GM21825 (cell line): ENCODE measurements around the gene GABPB1.
A peak's percentile ranks its signal among the peaks of the same experiment; 100 is the strongest.
"Not testable (repeated sequence)": the region's sequence is repeated elsewhere in the genome, so short reads cannot be mapped to it uniquely, and the experiment has no call there.

Experiments
- ATAC-seq: cut with Tn5 transposase; IDR thresholded peaks from one replicate; pipeline ENCODE4 v1.9.1; 2021; ENCODE audit warnings: mild to moderate bottlenecking, moderate library complexity; ENCODE audit not compliant: unreplicated experiment

The GABPB1 gene

GRCh38 chr15:50354838-50355618, at the start of gene GABPB1:
TSS of gene GABPB1 (minus strand) at chr15:50355198. CDS start at chr15:50309798, 45,400 bp downstream.
- peak; percentile 40 for ATAC-seq

- ATAC-seq = not testable (repeated sequence)
These were observed 36.6 kb upstream of the GABPB1 start for GRCh38 chr15:50391561-50391960.

- ATAC-seq = peak; percentile 85
These were observed 35.7 kb upstream of the GABPB1 start for GRCh38 chr15:50390554-50391264.

GRCh38 chr15:50382408-50382807, 27.4 kb upstream of the GABPB1 start:
- not testable (repeated sequence) for ATAC-seq

GRCh38 chr15:50381438-50381837, 26.4 kb upstream of the GABPB1 start:
- no peak for ATAC-seq

GRCh38 chr15:50380089-50380488, 25.1 kb upstream of the GABPB1 start:
- no peak for ATAC-seq

- ATAC-seq = not testable (repeated sequence)
These were observed 24.4 kb upstream of the GABPB1 start for GRCh38 chr15:50379413-50379812.

GRCh38 chr15:50378776-50379175, 23.8 kb upstream of the GABPB1 start:
- no peak for ATAC-seq

- ATAC-seq = peak; percentile 96
These were observed 23.1 kb upstream of the GABPB1 start for GRCh38 chr15:50377867-50378751.

- not testable (repeated sequence) for ATAC-seq
These were observed 14.6 kb upstream of the GABPB1 start for GRCh38 chr15:50369564-50369963.

- no peak for ATAC-seq
These were observed 11.0 kb upstream of the GABPB1 start for GRCh38 chr15:50365971-50366370.

GRCh38 chr15:50365570-50365969, 10.6 kb upstream of the GABPB1 start:
- ATAC-seq = no peak

GRCh38 chr15:50363612-50364011, 8.6 kb upstream of the GABPB1 start:
- ATAC-seq = no peak

- ATAC-seq = no peak
These were observed 6.8 kb upstream of the GABPB1 start for GRCh38 chr15:50361756-50362155.

- ATAC-seq = no peak
These were observed 3.8 kb upstream of the GABPB1 start for GRCh38 chr15:50358845-50359244.

GRCh38 chr15:50355980-50356379, 982 bp upstream of the GABPB1 start:
- ATAC-seq = no peak

GRCh38 chr15:50355619-50355905, 564 bp upstream of the GABPB1 start:
- ATAC-seq = no peak

GRCh38 chr15:50353975-50354837, 792 bp downstream of the GABPB1 start:
- peak; percentile 33 for ATAC-seq

GRCh38 chr15:50353251-50353974, 1.6 kb downstream of the GABPB1 start:
- no peak for ATAC-seq

GRCh38 chr15:50350621-50351020, 4.4 kb downstream of the GABPB1 start:
- no peak for ATAC-seq
